ENCODE measurements around the gene FSIP1.

Gene FSIP1

DNA sequence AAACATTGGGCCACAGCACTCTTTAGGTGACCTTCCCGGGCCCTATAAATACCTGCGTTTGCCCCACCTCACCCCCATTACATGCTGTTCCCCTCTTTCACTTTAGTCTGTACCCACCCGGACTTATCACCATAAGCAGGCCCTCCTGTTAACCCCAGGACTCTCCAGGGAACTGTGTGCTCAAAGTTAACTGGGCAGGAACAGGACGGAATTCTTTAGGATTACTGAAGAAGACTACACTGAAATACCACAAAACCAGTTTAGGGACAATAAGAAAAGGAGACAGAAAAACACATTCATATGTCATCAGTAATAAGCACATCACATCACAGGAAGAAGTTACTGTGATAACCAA lies 45.5 kb downstream of the FSIP1 start:
- no peak for DNase-seq (ENCODE audit: extremely low read depth, low read depth)
- TF ChIP-seq, protein P1, sequence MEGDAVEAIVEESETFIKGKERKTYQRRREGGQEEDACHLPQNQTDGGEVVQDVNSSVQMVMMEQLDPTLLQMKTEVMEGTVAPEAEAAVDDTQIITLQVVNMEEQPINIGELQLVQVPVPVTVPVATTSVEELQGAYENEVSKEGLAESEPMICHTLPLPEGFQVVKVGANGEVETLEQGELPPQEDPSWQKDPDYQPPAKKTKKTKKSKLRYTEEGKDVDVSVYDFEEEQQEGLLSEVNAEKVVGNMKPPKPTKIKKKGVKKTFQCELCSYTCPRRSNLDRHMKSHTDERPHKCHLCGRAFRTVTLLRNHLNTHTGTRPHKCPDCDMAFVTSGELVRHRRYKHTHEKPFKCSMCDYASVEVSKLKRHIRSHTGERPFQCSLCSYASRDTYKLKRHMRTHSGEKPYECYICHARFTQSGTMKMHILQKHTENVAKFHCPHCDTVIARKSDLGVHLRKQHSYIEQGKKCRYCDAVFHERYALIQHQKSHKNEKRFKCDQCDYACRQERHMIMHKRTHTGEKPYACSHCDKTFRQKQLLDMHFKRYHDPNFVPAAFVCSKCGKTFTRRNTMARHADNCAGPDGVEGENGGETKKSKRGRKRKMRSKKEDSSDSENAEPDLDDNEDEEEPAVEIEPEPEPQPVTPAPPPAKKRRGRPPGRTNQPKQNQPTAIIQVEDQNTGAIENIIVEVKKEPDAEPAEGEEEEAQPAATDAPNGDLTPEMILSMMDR (IDR thresholded peaks at IDR 0.05; ENCODE audit: low read depth, low read length) = no peak

DNA sequence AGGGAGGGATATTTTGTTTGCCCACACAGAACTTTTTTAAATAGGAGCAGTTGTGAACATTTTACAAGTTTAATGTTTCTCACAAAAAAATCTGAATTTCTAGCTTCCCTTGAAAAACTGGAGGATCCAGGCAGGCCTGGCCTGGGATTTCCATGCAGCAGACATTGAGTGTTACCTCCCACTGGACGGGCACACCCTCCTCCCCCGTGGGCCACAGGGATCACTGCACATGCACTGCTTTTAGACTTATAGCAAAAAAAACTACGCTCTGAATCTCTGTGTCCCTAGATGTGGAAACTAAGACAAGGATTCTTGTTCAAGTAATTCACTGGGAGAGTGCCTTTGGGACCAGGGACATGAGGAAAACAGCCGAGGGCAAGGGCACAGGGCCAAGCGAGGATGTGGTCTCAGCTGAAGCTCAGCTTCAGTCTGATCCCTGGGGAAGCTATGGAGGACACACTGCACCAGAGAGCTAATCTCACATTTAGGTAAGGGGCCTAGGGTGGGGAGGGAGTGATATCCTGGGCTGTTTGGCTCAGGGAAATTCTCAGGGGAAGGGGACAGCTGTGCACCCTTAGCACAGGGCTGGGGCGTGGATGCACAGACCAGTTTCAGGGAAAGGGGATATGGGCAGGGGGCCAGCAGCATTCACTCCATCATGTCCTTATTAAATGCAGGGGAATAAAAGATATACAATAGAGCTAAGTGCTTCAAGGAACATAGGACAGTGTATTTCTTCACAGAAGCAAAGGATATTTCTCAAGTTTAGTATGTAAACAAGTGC lies 46.0 kb downstream of the FSIP1 start:
- DNase-seq (ENCODE audit: extremely low read depth, low read depth) = no peak
- TF ChIP-seq, protein P1 (IDR thresholded peaks at IDR 0.05; ENCODE audit: low read depth, low read length) = no peak

DNA sequence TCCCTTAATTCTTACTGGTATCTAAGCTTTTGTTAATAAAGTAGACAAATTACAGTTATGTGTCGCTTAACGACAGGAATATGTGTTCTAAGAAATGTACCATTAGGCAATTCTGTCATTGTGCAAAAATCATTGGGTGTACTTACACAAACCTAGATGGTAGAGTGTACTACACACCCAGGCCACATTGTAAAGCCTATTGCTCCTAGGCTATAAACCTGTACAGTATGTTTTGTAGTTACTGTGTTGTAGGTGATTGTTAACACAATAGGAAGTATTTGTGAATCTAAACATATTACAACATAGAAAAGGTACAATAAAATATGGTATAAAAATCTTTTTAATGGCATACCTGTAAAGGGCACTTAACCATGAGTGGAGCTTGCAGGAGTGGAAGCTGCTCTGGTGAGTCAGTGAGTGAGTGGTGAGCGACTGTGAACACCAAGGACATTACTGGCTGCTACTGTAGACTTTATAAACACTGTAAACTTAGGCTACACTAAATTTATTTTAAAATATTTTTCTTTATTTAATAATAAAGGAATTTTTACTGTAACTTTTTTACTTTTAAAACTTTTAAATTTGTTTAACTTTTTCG lies 47.4 kb downstream of the FSIP1 start:
- no peak for DNase-seq (ENCODE audit: extremely low read depth, low read depth)
- TF ChIP-seq, protein P1 (IDR thresholded peaks at IDR 0.05; ENCODE audit: low read depth, low read length) = no peak

DNA sequence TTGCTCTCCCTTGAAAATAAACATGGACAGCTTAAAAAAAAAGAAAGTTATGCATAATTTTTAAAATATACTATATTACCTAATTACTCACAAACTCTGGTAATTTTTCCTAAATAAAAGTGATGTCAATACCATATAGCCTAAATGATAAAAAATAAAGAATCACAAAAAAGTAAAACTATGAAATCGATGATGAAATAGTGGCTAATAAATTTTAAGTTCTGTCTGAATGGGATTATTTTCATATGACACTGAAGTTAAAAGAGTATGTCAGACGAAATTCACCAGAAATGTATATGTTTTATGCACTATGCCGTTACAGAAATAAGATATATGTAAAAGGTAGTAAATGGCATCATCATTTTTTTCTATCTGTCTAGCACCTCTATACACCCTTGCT lies 51.4 kb downstream of the FSIP1 start:
- DNase-seq (ENCODE audit: extremely low read depth, low read depth) = no peak
- TF ChIP-seq, protein P1 (IDR thresholded peaks at IDR 0.05; ENCODE audit: low read depth, low read length) = no peak

DNA sequence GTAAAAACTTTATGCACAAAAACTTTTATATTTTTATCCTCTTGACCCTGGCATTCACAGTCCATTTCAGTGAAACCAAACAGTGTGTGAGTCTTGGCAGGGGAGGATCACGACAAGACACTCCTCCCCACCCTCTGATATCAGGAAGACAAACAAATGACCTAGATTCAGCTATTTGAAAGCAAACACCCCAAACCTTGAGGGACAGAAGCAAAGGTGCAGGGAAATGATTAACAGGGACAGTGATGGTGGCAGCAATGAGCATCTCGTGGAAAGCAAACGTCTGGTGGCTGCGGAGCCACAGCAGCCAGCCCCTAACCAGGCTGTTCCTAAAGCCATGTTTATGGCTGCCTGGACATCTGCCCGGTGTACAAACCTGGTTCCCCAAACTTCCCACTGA lies 52.1 kb downstream of the FSIP1 start:
- TF ChIP-seq, protein P1 (IDR thresholded peaks at IDR 0.05; ENCODE audit: low read depth, low read length) = no peak
- DNase-seq (ENCODE audit: extremely low read depth, low read depth) = no peak

DNA sequence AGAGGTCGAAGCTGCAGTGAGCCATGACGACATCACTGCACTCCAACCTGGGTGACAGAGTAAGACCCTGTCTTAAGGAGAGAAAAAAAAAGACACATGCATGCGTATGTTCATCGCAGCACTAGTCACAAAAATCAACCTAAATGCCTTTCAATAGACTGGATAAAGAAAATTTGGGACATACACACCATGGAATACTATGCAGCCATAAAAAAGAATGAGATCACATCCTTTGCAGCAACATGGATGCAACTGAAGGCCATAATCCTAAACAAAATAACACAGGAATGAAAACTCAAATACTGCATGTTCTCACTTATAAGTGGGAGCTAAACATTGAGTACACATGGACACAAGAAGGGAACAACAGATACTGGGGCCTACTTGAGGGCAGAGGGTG lies 53.1 kb downstream of the FSIP1 start:
- no peak for DNase-seq (ENCODE audit: extremely low read depth, low read depth)
- TF ChIP-seq, protein P1 (IDR thresholded peaks at IDR 0.05; ENCODE audit: low read depth, low read length) = no peak

DNA sequence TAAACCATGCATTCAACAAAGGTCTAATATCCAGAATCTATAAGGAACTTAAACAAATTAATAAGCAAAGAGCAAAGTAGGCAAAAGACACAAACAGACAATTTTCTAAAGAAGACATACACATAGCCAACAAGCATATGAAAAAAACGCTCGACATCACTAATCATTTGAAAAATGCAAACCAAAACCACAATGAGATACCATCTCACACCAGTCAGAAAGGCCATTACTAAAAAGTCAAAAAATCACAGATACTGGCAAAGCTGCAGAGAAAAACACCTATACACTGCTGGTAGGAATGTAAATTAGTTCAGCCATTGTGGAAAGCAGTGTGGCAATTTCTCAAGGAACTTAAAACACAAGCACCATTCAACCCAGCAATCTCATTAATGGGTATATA lies 53.8 kb downstream of the FSIP1 start:
- DNase-seq (ENCODE audit: extremely low read depth, low read depth) = no peak
- TF ChIP-seq, protein P1 (IDR thresholded peaks at IDR 0.05; ENCODE audit: low read depth, low read length) = no peak
